OCI-LY7 (cell line): ENCODE results near the gene PABPC1L. TPM values are rescaled to one million over a fixed set of nuclear protein-coding genes. Genes with fewer than 3 reads are reported as not detected.

ENCODE experiments used
- BruUV-seq: library from RNA; stranded (reverse); fragments of 400-500 nt; replicated peaks from 2 replicates; lab custom pipeline; 2021; lab: Mats Ljungman, UMichigan
- CTCF ChIA-PET: fragments of 300-600 bp; sonication (Branson Sonifier 250); formaldehyde crosslinking; loops from one replicate; lab custom pipeline; 2022; ENCODE audit warnings: antibody characterized with exemption; ENCODE audit not compliant: unreplicated experiment; lab: Charles Lee
- POLR2A ChIA-PET: fragments of 300-600 bp; sonication (Branson Sonifier 250); formaldehyde crosslinking; loops from one replicate; lab custom pipeline; 2022; ENCODE audit warnings: antibody characterized with exemption; lab: Charles Lee
- DNase-seq: peaks from one replicate; pipeline ENCODE4 v3.0.0-alpha.2; 2015; ENCODE audit warnings: low spot score
- H2AFZ ChIP-seq: fragments of 200-600 bp; sonication (generic), shearing (Covaris generic); 2 replicates; pipeline ENCODE4 v1.6.1; 2014; ENCODE audit warnings: mild to moderate bottlenecking, antibody characterized with exemption, low read length, moderate library complexity
- H3K27ac ChIP-seq: fragments of 200-600 bp; sonication (generic); 2 replicates; pipeline ENCODE4 v1.5.1; 2014; ENCODE audit warnings: mixed run types, low read depth, mild to moderate bottlenecking, moderate library complexity, low read length, inconsistent platforms; ENCODE audit not compliant: poor library complexity, severe bottlenecking
- H3K36me3 ChIP-seq: fragments of 200-600 bp; sonication (generic); 2 replicates; pipeline ENCODE4 v1.6.1; 2014; ENCODE audit warnings: mild to moderate bottlenecking, antibody characterized with exemption, low read length, moderate library complexity, mixed read lengths; ENCODE audit not compliant: insufficient read depth
- H3K4me1 ChIP-seq: fragments of 200-600 bp; sonication (generic); 2 replicates; pipeline ENCODE4 v1.5.1; 2014; ENCODE audit warnings: mild to moderate bottlenecking, low read length; ENCODE audit not compliant: insufficient read depth, poor library complexity, severe bottlenecking
- H3K4me2 ChIP-seq: fragments of 200-600 bp; sonication (generic); 2 replicates; pipeline ENCODE4 v1.6.1; 2014; ENCODE audit warnings: mild to moderate bottlenecking, low read length
- H3K4me3 ChIP-seq: fragments of 200-600 bp; sonication (generic); 2 replicates; pipeline ENCODE4 v1.5.1; 2014; ENCODE audit warnings: mild to moderate bottlenecking, low read depth, low read length; ENCODE audit not compliant: poor library complexity, severe bottlenecking
- H3K79me2 ChIP-seq: fragments of 200-600 bp; sonication (generic); 2 replicates; pipeline ENCODE4 v1.6.1; 2016; ENCODE audit warnings: low read depth, mild to moderate bottlenecking, low read length, moderate library complexity, mixed read lengths; ENCODE audit not compliant: insufficient read depth
- H3K9me2 ChIP-seq: fragments of 200-600 bp; sonication (generic); 2 replicates; pipeline ENCODE4 v1.6.1; 2016; ENCODE audit warnings: mild to moderate bottlenecking, low read length, mixed read lengths; ENCODE audit not compliant: insufficient read depth
- H3K9me3 ChIP-seq: fragments of 200-600 bp; sonication (generic); 2 replicates; pipeline ENCODE4 v1.6.1; 2014; ENCODE audit warnings: mild to moderate bottlenecking, mixed run types, low read length, mixed read lengths
- H4K20me1 ChIP-seq: fragments of 200-600 bp; sonication (generic); 2 replicates; pipeline ENCODE4 v1.6.1; 2014; ENCODE audit warnings: mild to moderate bottlenecking, antibody characterized with exemption, low read length, moderate library complexity, mixed read lengths; ENCODE audit not compliant: insufficient read depth
- EZH2phosphoT487 ChIP-seq: fragments of 200-600 bp; sonication (generic); IDR thresholded peaks from 2 replicates; pipeline ENCODE4 v1.6.1; 2018; ENCODE audit warnings: low read depth, borderline replicate concordance, mild to moderate bottlenecking, mixed run types, antibody characterized with exemption, low read length, moderate library complexity, mixed read lengths
- intact Hi-C: fragments of 100-400 bp; cut with micrococcal nuclease; formaldehyde crosslinking; loops from one replicate; pipeline ENCODE4 v1.10.0; 2022; ENCODE audit not compliant: unreplicated experiment
- total RNA-seq, 2 experiments: library from RNA; depleted of rRNA in 1 of 2; stranded (reverse); fragments of >200 nt in 1 of 2; shearing (Covaris generic) in 1 of 2; gene quantifications; 2 replicates each; pipeline ENCODE4 v1.2.3, GENCODE V29; 2014 to 2022
- TF ChIP-seq, protein P1 (sequence below): fragments of 200-600 bp; sonication (generic); conservative IDR thresholded peaks from 2 replicates; pipeline ENCODE4 v1.5.1; 2014; ENCODE audit warnings: mild to moderate bottlenecking, antibody characterized with exemption, low read length, moderate library complexity, mixed read lengths

Gene PABPC1L
- total RNA-seq, 2 experiments from 2014 or later = 58.7 to 171 TPM

DNA sequence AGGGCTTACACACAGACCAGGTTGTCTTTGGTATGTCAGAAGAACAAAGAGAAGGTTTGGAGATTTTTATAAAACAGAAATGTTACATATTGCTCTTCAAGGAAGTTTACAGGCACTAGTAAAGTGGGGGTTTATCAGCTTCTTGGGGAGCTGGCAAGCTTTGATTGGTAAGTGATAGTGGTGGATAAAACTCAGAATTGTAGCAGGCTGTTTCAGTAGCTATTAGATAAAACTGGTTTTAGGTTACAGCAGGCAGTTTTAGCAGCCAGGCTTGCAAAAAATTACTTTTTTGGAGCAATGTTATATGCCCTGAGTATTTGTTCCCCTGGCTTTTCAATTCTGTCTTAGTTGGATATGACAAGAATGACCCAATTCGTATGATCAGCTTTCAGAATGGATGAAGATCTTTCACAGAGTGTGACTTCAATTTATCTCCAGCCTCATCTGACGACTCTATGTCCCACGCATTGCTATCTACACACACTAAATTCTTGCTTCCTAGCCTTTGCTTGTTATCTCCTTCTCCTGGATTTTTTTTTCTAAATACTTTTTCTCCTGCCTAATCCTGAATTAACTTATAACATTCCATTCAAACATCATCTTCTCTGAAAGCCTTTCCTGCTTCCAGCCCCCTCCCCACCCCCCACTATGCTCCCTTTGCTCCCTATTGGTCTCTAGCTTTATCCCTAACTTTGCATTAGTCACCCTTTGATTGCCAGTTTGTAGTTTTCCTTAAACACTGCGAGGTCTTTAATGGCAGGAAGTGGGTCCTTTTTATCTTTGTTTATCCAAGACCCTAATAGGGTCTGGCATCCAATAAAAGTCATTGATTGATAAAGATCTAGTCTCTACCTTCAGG, 51.4 kb downstream of the PABPC1L start:
- TF ChIP-seq, protein P1, sequence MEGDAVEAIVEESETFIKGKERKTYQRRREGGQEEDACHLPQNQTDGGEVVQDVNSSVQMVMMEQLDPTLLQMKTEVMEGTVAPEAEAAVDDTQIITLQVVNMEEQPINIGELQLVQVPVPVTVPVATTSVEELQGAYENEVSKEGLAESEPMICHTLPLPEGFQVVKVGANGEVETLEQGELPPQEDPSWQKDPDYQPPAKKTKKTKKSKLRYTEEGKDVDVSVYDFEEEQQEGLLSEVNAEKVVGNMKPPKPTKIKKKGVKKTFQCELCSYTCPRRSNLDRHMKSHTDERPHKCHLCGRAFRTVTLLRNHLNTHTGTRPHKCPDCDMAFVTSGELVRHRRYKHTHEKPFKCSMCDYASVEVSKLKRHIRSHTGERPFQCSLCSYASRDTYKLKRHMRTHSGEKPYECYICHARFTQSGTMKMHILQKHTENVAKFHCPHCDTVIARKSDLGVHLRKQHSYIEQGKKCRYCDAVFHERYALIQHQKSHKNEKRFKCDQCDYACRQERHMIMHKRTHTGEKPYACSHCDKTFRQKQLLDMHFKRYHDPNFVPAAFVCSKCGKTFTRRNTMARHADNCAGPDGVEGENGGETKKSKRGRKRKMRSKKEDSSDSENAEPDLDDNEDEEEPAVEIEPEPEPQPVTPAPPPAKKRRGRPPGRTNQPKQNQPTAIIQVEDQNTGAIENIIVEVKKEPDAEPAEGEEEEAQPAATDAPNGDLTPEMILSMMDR = no peak
- TF ChIP-seq EZH2phosphoT487 = no peak
- Histone ChIP-seq H3K36me3 (peaks cover 24% of the 10 kb centered on the region), H3K27ac (peak overlapping the region; percentile 33), H3K9me2 (no peaks in the 10 kb centered on the region), H2AFZ (peak overlapping the region; percentile 76; the same call in 1 of the 2 replicates), H3K4me2 (peak overlapping the region; percentile 82), H3K9me3 (no peaks in the 10 kb centered on the region), H3K79me2 (peaks cover 34% of the 10 kb centered on the region), H3K4me1 (peaks cover 65% of the 10 kb centered on the region), H3K4me3 (peak overlapping the region; percentile 81), H4K20me1 (peaks cover 5% of the 10 kb centered on the region; the same call in 1 of the 2 replicates)
- intact Hi-C loops = loop anchor here (10.0 kb wide), 1 partner anchor 376 kb away; the partner anchor contains the start of gene PKIG
- no TSS peak for BruUV-seq
- ChIA-PET POLR2A (interaction anchor here (0.6 to 2.8 kb wide), 7 partner anchors 9 to 430 kb away, joined by 3 to 17 read pairs (median 4); no protein-coding TSS in a partner anchor), CTCF (no interaction called here)
- DNase-seq = no peak

GRCh38 chr20:44961870-44962267, 52.0 kb downstream of the PABPC1L start:
- no peak overlapping the region for H2AFZ ChIP-seq
- BruUV-seq = no TSS peak
- no peaks in the 10 kb centered on the region for H3K9me2 ChIP-seq
- ChIA-PET POLR2A (interaction anchor here (0.6 to 2.4 kb wide), 3 partner anchors 9 to 66 kb away, joined by 3 to 7 read pairs (median 4); no protein-coding TSS in a partner anchor), CTCF (no interaction called here)
- no peak for DNase-seq
- intact Hi-C loops = loop anchor here (10.0 kb wide), 1 partner anchor 377 kb away; the partner anchor contains the start of gene PKIG
- H4K20me1 ChIP-seq = peaks cover 5% of the 10 kb centered on the region; the same call in 1 of the 2 replicates
- H3K4me3 ChIP-seq = no peak overlapping the region
- no peak overlapping the region for H3K27ac ChIP-seq
- peaks cover 59% of the 10 kb centered on the region for H3K4me1 ChIP-seq
- H3K79me2 ChIP-seq = peaks cover 36% of the 10 kb centered on the region
- no peak for TF ChIP-seq EZH2phosphoT487
- TF ChIP-seq, protein P1 = no peak
- H3K9me3 ChIP-seq = no peaks in the 10 kb centered on the region
- H3K4me2 ChIP-seq = no peak overlapping the region
- peaks cover 19% of the 10 kb centered on the region for H3K36me3 ChIP-seq
